Brain pericyte (primary cell): ENCODE results near the gene PAQR5.
"Not testable (repeated sequence)": the region's sequence is repeated elsewhere in the genome, so short reads cannot be mapped to it uniquely, and the experiment has no call there.

Experiments
- DNase-seq: peaks from one replicate; pipeline ENCODE4 v3.0.0-alpha.2; 2012; ENCODE audit warnings: low read depth, low spot score

PAQR5 gene

GRCh38 chr15:69351333-69351732 lies 52.6 kb downstream of the PAQR5 start:
- DNase-seq, result no peak

DNA sequence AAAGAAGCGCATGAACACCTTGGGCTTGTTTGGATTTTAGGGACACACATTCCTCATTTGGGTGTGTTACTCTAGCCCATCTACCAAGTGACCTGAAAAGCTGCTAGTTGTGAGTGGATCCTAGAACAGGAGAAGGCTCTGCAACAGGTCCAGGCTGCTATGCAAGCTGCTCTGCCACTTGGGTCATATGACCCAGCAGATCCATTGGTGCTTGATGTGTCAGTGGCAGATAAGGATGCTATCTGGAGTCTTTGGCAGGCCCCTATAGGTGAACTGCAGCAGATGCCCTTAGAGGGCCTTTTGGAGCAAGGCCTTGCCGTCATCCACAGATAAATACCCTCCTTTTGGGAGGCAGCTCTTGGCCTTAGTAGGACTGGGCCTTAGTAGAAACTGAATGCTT lies 53.2 kb downstream of the PAQR5 start:
- DNase-seq, result no peak

GRCh38 chr15:69357773-69358771 lies 59.4 kb downstream of the PAQR5 start:
- peak; percentile 67 for DNase-seq

DNA sequence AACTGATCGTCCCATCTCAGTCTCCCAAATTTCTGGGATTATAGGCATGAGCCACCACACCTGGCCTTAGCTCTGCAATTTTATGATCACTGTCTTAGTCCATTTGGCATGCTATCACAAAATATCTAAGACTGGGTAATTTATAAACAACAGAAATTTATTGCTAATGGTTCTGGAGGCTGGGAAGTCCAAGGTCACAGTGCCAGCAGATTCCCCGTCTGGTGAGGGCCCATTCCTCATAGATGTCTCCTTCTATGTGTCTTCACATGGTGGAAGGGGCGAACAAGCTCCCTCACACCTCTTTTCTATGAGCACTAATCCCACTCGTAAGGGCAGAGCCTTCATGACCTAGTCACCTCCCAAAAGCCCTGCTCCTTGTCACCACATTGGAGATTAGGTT lies 60.1 kb downstream of the PAQR5 start:
- no peak for DNase-seq

- DNase-seq, result no peak
Observed at GRCh38 chr15:69359722-69360121, 61.0 kb downstream of the PAQR5 start.

DNA sequence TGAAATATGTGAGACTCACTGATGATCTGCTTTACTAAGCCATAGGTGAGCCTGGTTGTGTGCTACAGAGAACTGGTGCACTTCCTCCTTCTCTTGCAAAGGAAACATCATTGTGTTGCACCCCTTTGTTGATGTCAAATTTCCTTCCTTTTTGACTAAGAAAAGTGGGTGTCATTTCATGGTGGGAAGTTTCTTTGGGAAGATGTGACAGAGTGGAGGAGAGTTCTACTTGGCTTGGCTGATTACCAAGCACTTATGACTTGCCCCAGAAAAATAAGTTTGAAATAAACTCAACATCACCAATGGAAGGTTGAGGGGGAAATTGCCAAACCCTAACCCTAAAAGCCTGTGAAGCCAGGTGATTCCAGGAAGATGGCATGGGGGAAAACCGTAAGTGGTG lies 61.9 kb downstream of the PAQR5 start:
- no peak for DNase-seq

GRCh38 chr15:69367236-69367635 lies 68.5 kb downstream of the PAQR5 start:
- no peak for DNase-seq

GRCh38 chr15:69369631-69370030 lies 70.9 kb downstream of the PAQR5 start:
- DNase-seq, result no peak

DNA sequence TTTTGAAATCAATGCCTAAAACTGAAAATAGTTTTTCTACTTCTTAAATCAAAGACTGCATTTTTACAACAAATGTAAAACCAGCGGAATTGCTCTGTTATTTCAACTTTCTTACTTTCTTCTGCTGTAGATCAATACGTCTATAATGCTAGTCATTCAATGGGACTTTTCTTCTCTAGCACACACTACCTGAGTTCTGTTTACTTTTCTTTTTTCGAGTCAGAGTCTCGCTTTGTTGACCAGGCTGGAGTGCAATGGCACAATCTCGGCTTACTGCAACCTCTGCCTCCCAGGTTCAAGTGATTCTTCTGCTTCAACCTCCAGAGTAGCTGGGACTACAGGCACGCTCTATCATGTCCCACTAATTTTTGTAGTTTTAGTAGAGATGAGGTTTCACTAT lies 74.7 kb downstream of the PAQR5 start:
- no peak for DNase-seq

GRCh38 chr15:69375151-69375790 lies 76.6 kb downstream of the PAQR5 start:
- no peak for DNase-seq

DNA sequence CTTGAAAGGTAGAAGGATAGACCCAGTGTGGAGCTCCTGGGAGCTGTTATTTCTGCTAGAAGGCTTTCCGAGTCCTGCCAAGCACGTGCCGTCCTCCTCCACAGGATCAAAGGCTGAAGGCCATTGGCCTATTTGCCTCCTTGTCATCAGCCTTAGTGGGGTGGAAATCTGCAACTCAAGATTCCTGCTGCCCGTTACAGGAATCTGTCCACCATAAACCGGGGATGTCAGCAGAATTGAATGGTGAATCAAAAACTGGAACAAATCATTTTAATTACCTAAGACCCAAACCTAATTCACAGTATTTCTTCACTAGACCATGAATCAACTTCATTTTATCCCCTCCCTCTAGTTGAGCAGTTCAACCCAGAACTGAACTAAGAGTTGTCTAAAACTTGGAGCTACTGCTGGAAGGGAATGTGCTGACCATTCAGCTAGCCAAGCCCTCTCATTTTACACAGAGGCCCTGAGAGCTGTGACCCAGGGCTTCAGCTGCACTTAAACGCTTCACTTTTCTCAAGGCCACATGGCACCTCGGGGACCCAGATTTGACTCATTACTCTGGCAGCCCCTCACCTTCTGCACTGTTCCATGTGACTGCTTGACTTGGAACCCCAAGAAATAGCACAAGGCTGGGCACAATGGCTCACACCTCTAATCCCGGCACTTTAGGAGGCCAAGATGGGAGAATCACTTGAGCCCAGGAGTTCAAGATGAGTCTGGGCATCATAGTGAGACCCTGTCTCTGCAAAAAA lies 78.7 kb downstream of the PAQR5 start:
- no peak for DNase-seq

DNA sequence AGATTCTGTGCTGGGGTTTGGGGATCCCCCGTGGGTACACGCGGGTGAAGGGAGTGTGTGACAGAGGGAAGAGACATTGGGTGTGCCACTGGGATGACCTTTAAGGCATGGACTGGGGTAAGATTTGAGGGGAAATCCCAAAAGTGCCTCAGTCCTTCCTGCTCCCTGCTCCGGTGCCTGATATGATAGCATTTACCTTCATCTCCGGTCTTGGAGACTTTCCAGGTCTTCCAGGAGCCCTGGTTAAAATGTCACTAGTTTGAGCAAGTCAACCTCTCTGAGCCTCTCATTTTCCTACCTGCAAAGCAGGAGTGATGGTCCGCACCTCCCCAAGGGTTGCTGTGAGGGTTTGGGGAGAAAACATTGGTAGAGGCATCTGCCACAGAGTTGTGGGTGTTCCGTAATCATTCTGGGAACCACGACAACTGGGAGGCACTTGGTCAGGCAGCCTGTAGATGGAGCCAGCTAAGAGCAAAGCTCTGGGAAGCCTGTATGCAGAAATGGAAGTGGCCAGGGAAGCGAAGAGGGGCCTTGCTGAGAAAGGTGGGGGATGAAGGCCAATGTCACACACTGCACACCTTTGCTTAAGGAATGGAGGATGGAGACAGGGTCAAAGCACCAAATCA lies 81.5 kb downstream of the PAQR5 start:
- DNase-seq, result no peak

GRCh38 chr15:69380726-69381105 lies 82.0 kb downstream of the PAQR5 start:
- no peak for DNase-seq

- not testable (repeated sequence) for DNase-seq
Observed at GRCh38 chr15:69382176-69382575, 83.5 kb downstream of the PAQR5 start.

GRCh38 chr15:69384066-69384465 lies 85.4 kb downstream of the PAQR5 start:
- not testable (repeated sequence) for DNase-seq

DNA sequence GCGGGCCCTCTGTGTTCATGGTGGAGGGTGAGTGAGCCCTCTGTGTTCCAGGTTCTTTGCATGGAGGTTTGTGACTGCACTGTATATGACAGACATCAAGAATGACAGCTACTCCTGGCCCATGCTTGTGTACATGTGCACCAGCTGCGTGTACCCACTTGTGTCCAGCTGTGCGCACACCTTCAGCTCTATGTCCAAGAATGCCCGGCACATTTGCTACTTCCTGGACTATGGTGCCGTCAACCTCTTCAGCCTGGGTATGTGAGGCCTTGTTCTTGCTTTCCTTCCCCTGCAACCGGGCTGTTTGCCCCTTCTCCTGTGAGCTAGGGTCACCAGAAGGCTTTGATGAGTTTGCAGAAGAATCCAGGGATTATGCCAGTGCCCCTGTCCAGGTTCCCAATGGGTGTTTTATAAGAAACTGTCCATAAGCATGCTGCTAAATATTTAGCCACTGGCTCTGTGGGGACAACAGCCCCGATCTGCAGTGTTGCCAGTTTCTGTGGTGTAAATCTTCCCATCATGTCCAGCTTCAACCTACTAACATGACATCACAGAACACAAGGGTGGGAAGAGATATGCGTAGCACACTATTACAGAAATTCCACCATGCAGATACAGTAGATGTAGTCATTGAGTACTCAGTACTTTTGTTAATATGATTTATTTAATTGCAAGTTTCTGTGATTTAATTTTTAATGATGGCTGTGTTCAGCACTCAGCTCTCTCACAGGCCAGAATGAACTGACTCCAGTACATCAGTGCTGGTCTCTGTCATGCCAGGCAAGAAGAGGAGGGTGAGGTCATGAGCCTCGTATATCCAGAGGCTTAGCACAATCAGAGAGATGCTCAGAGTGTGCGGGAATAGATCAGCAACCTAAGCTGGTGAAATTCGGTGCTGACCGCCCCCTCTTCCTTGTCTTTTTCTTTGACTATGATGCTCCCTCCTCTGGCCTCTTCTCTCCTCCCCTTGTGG lies 86.2 kb downstream of the PAQR5 start:
- no peak for DNase-seq

GRCh38 chr15:69385831-69386230 lies 87.1 kb downstream of the PAQR5 start:
- no peak for DNase-seq

GRCh38 chr15:69386284-69386683 lies 87.6 kb downstream of the PAQR5 start:
- no peak for DNase-seq

- no peak for DNase-seq
Observed at GRCh38 chr15:69388260-69388705, 89.6 kb downstream of the PAQR5 start.

- DNase-seq, result no peak
Observed at GRCh38 chr15:69389426-69389825, 90.7 kb downstream of the PAQR5 start.
